ENCODE results near the gene BCL7B. TPM values are rescaled to one million over a fixed set of nuclear protein-coding genes. Genes with fewer than 3 reads are reported as not detected.

The BCL7B gene
- total RNA-seq, 2 donors from 2014 or later = 44.4 to 90.0 TPM

DNA sequence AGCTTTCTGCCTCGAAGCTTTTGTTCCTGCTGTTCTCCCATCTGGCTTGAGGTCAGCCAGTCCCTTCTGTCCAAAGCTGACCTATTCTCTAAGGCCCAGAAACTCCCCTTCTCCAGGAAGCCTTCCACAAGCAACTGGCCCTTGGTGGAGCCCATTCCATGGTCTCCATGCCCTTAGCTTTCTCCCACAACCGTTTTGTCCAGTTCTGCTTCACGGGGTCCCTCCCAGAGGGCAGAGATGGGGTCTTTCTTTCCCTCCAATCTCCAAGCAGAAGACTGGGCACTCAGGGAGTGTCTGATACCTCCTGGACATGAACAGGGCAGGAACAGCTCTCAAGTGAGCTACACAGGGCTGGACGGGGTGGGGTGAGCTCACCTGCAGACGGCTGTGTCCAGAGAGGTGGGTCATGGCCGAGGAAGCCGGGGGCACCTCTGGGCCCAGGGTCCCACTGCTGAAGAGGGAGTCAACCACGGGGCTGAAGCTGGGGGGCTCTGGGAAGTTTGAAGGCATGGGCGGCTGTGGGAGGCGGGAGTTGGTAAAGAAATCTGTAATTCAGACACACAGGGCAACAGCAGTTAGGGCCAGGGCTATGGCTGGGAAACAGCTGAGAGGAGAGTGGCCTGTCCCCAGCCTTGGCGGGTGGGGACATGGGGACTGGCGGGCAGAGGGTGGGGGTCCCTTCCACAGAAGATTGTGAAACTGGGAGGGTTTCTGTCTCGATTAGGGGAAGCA lies 41.8 kb upstream of the BCL7B start:
- no peaks in the 10 kb centered on the region for H3K9me3 ChIP-seq
- intact Hi-C loops (cut with DNase I) = no loop called here
- no peak for ATAC-seq
- no peak overlapping the region for H3K4me3 ChIP-seq
- WGBS, 2 donors = 66 to 70% methylated on average over 13 of the region's 13 CpGs
- TF ChIP-seq, protein P1, sequence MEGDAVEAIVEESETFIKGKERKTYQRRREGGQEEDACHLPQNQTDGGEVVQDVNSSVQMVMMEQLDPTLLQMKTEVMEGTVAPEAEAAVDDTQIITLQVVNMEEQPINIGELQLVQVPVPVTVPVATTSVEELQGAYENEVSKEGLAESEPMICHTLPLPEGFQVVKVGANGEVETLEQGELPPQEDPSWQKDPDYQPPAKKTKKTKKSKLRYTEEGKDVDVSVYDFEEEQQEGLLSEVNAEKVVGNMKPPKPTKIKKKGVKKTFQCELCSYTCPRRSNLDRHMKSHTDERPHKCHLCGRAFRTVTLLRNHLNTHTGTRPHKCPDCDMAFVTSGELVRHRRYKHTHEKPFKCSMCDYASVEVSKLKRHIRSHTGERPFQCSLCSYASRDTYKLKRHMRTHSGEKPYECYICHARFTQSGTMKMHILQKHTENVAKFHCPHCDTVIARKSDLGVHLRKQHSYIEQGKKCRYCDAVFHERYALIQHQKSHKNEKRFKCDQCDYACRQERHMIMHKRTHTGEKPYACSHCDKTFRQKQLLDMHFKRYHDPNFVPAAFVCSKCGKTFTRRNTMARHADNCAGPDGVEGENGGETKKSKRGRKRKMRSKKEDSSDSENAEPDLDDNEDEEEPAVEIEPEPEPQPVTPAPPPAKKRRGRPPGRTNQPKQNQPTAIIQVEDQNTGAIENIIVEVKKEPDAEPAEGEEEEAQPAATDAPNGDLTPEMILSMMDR (IDR thresholded peaks at IDR 0.05) = no peak
- no peak for TF ChIP-seq POLR2A (IDR thresholded peaks at IDR 0.05)
- no peaks in the 10 kb centered on the region for H3K27me3 ChIP-seq
- no peaks in the 10 kb centered on the region for H3K4me1 ChIP-seq
- no peak overlapping the region for H3K27ac ChIP-seq
- H3K36me3 ChIP-seq (replicated peaks in 1 of 2; ENCODE audit: insufficient read depth in 1 of 2, low read depth in 2 of 2) = no peaks in the 10 kb centered on the region
- DNase-seq = no peak

DNA sequence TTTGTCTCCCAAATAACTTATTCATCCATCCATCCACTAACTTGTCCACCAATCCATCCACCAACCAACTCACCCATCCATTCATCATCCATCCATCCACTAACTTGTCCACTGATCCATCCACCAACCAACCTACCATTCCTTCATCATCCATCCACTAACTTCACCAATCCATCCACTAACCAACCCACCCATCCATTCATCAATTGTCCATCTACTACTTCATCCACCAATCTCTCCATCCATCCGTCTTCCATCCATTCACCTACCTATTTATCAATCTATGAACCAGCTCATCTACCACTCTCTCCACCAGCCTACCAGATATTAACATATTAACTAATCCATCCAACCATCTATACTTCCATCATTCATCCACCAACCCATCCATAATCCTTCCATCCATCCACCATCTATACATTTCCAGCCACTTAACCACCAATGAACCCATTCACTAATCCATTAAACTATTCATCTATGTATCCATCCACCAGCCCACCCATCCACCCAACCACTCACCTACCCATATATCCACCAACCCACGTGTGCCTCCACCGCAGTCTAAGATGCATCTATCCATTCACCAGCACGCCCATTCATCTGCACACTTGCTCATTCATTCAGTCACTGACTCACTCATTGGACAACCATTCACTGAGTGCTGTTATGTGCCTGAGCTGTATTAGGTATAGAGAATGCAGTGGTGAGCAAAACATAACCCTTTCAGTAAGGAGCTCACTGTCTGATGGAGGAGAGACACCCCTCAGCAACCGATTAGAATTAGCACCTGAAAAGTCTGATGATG lies 40.7 kb upstream of the BCL7B start:
- H3K27me3 ChIP-seq = no peaks in the 10 kb centered on the region
- H3K9me3 ChIP-seq = no peaks in the 10 kb centered on the region
- ATAC-seq (no peak), DNase-seq (no peak)
- intact Hi-C loops (cut with DNase I) = no loop called here
- no peak overlapping the region for H3K27ac ChIP-seq
- TF ChIP-seq POLR2A (IDR thresholded peaks at IDR 0.05) = no peak
- TF ChIP-seq, protein P1 (IDR thresholded peaks at IDR 0.05) = no peak
- WGBS, 2 donors = 81 to 83% methylated on average over 5 of the region's 5 CpGs
- H3K4me1 ChIP-seq = no peaks in the 10 kb centered on the region
- no peaks in the 10 kb centered on the region for H3K36me3 ChIP-seq (replicated peaks in 1 of 2; ENCODE audit: insufficient read depth in 1 of 2, low read depth in 2 of 2)
- no peak overlapping the region for H3K4me3 ChIP-seq

DNA sequence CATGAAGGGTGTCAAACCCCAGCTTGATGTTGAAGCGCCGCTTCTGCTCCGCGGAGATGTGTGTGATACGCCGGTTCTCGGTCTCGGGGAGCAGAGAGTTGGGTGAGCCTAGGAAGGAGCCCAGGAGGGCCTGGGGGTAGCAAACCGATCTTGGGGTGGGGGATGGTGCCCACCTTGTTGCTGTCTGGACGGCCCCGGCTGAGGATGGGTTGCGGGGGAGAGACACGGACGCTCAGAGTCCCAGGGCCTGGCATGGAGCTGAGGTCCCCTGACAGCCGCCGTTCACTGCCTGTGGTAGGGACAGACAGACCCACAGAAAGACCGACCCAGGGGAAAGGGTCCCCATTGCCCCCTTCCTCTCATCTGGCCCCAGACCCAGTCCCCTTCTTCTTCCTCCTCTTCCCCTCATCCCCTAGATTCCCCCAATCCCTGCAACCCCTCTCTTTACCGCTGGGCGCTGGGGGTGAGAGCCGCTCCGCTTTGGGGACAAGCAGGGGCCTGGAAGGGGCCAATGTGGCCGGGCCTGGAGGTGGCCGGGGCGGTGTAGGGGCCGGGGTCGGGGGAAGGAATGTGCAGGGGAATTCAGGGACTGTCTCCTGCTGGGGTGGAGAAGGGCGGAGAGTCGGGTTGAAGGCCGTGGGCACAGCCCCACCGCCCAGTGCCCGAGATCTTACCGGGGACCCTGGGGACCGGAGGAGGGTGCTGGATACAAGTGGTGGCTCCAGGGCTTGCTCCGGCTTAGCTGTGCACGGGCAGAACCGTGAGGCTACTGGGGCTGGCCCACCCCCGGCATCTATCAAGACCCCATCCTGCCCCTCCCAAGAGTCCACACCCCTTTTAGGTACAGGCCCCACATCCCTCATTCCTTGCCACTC lies 38.9 kb upstream of the BCL7B start:
- ATAC-seq (no peak), DNase-seq (no peak)
- no peaks in the 10 kb centered on the region for H3K4me1 ChIP-seq
- no peaks in the 10 kb centered on the region for H3K36me3 ChIP-seq (replicated peaks in 1 of 2; ENCODE audit: insufficient read depth in 1 of 2, low read depth in 2 of 2)
- 74 to 87% methylated on average over 27 to 33 of the region's 37 CpGs for WGBS, 2 donors
- intact Hi-C loops (cut with DNase I) = no loop called here
- no peak overlapping the region for H3K4me3 ChIP-seq
- no peak overlapping the region for H3K27ac ChIP-seq
- no peak for TF ChIP-seq POLR2A (IDR thresholded peaks at IDR 0.05)
- TF ChIP-seq, protein P1 (IDR thresholded peaks at IDR 0.05) = no peak
- H3K27me3 ChIP-seq = no peaks in the 10 kb centered on the region
- no peaks in the 10 kb centered on the region for H3K9me3 ChIP-seq

DNA sequence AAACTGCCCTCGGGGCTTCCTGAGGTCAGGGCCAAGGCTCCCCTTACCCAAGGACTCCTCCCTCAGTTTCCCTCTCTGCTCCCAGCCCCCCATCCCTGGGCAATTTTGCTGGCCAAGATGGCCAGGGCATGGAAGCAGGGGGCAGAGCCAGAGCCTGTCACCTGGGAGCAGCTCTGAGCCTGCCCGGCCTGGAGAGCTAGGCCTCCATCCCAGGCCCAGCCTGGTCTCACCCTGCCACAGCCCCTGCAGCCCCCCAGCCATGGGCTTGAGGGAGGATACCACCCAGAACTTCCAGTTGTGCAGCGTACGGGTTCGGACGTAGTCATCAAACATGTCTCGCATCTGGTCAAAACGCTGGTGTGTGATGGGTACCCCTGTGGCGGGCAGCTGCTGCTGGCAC lies 37.9 kb upstream of the BCL7B start:
- WGBS, 2 donors = 94 to 100% methylated on average over 1 to 9 of the region's 9 CpGs
- H3K27ac ChIP-seq = no peak overlapping the region
- H3K27me3 ChIP-seq = no peaks in the 10 kb centered on the region
- intact Hi-C loops (cut with DNase I) = no loop called here
- DNase-seq = no peak
- no peaks in the 10 kb centered on the region for H3K4me1 ChIP-seq
- TF ChIP-seq, protein P1 (IDR thresholded peaks at IDR 0.05) = no peak
- TF ChIP-seq POLR2A (IDR thresholded peaks at IDR 0.05) = no peak
- H3K4me3 ChIP-seq = no peak overlapping the region
- no peaks in the 10 kb centered on the region for H3K9me3 ChIP-seq
- H3K36me3 ChIP-seq (replicated peaks in 1 of 2; ENCODE audit: insufficient read depth in 1 of 2, low read depth in 2 of 2) = no peaks in the 10 kb centered on the region
- no peak for ATAC-seq
